PC-3 (cell line): ENCODE measurements around the gene CDH6. TPM values are rescaled to one million over a fixed set of nuclear protein-coding genes. Genes with fewer than 3 reads are reported as not detected.
A peak's percentile ranks its signal among the peaks of the same experiment; 100 is the strongest.

Experiments used
- ATAC-seq: fragments of 200-7000 bp; cut with Tn5 transposase; 2 replicates; pipeline ENCODE4 v1.9.1; 2020; ENCODE audit warnings: mild to moderate bottlenecking, moderate library complexity
- BruUV-seq: library from RNA; stranded (reverse); fragments of 400-500 nt; replicated peaks from 2 replicates; lab custom pipeline; 2021; lab: Mats Ljungman, UMichigan
- CTCF ChIA-PET: fragments of 300-600 bp; sonication (Branson Sonifier 250); formaldehyde crosslinking; loops from one replicate; lab custom pipeline; 2022; ENCODE audit warnings: antibody characterized with exemption; lab: Charles Lee
- POLR2A ChIA-PET: fragments of 300-600 bp; sonication (Branson Sonifier 250); formaldehyde crosslinking; loops from one replicate; lab custom pipeline; 2022; ENCODE audit warnings: antibody characterized with exemption; ENCODE audit not compliant: unreplicated experiment; lab: Charles Lee
- DNase-seq: peaks from one replicate; pipeline ENCODE4 v3.0.0-alpha.2; 2015
- H2AFZ ChIP-seq: fragments of 300-600 bp; sonication (generic); 2 replicates; pipeline ENCODE4 v1.6.0; 2016; ENCODE audit warnings: antibody characterized with exemption, low read length
- H3F3A ChIP-seq: fragments of 300-600 bp; sonication (generic); one replicate; pipeline ENCODE4 v1.6.0; 2017; ENCODE audit warnings: antibody characterized with exemption, low read length, control low read depth, mild to moderate bottlenecking; ENCODE audit not compliant: unreplicated experiment
- H3K27ac ChIP-seq: fragments of 300-600 bp; sonication (generic); 2 replicates; pipeline ENCODE4 v1.5.1; 2016; ENCODE audit warnings: mild to moderate bottlenecking, low read length
- H3K27me3 ChIP-seq: fragments of 300-600 bp; sonication (generic); 2 replicates; pipeline ENCODE4 v1.6.1; 2016; ENCODE audit warnings: low read length, mixed read lengths
- H3K36me3 ChIP-seq: fragments of 300-600 bp; sonication (generic); 2 replicates; pipeline ENCODE4 v1.6.1; 2016; ENCODE audit warnings: low read depth, mixed run types, low read length, mixed read lengths
- H3K4me1 ChIP-seq: fragments of 300-600 bp; sonication (generic); 2 replicates; pipeline ENCODE4 v1.5.1; 2016; ENCODE audit warnings: low read length; ENCODE audit not compliant: insufficient read depth
- H3K4me2 ChIP-seq: fragments of 300-600 bp; sonication (generic); 2 replicates; pipeline ENCODE4 v1.6.0; 2016; ENCODE audit warnings: low read length
- H3K4me3 ChIP-seq: fragments of 300-600 bp; sonication (generic); 2 replicates; pipeline ENCODE4 v1.5.1; 2016; ENCODE audit warnings: mild to moderate bottlenecking, low read length, mixed read lengths
- H3K79me2 ChIP-seq: fragments of 300-600 bp; sonication (generic); 2 replicates; pipeline ENCODE4 v1.6.1; 2017; ENCODE audit warnings: low read length, mixed read lengths
- H3K9ac ChIP-seq: fragments of 300-600 bp; sonication (generic); 2 replicates; pipeline ENCODE4 v1.6.0; 2016; ENCODE audit warnings: mild to moderate bottlenecking, low read length
- H3K9me2 ChIP-seq: fragments of 300-600 bp; sonication (generic); replicated peaks from 2 replicates; pipeline ENCODE4 v1.6.1; 2016; ENCODE audit warnings: mixed run types, low read length, mixed read lengths
- H3K9me3 ChIP-seq: fragments of 300-600 bp; sonication (generic); 2 replicates; pipeline ENCODE4 v1.6.1; 2016; ENCODE audit warnings: low read length, mixed read lengths
- H4K20me1 ChIP-seq: fragments of 300-600 bp; sonication (generic); 2 replicates; pipeline ENCODE4 v1.6.1; 2016; ENCODE audit warnings: low read length, mixed read lengths
- CTCF ChIP-seq: fragments of 300-600 bp; sonication (generic); conservative IDR thresholded peaks from 2 replicates; pipeline ENCODE4 v1.5.1; 2017; ENCODE audit warnings: antibody characterized with exemption, low read depth, mild to moderate bottlenecking, low read length
- EZH2 ChIP-seq: fragments of 300-600 bp; sonication (generic); IDR thresholded peaks from one replicate; pipeline ENCODE4 v1.6.1; 2017; ENCODE audit warnings: antibody characterized with exemption, mild to moderate bottlenecking, low read length; ENCODE audit not compliant: unreplicated experiment
- EZH2phosphoT487 ChIP-seq: fragments of 300-600 bp; sonication (generic); IDR thresholded peaks from 2 replicates; pipeline ENCODE4 v1.6.1; 2018; ENCODE audit warnings: mild to moderate bottlenecking, antibody characterized with exemption, low read length, borderline replicate concordance
- intact Hi-C: fragments of 100-400 bp; cut with micrococcal nuclease; formaldehyde crosslinking; loops from 2 replicates; pipeline ENCODE4 v1.9.0; 2023
- total RNA-seq: library from RNA; depleted of rRNA; stranded (reverse); fragments of >200 nt; gene quantifications from 2 replicates; pipeline ENCODE4 v1.2.3, GENCODE V29; 2014

Gene CDH6
- total RNA-seq, 1 experiment from 2014 or later = 1.9 TPM

GRCh38 chr5:31192442-31192841, 1.0 kb upstream of the CDH6 start:
- Histone ChIP-seq H3K27me3 (peaks cover 46% of the 10 kb centered on the region), H3F3A (no peaks in the 10 kb centered on the region), H3K27ac (no peak overlapping the region), H3K9me2 (no peaks in the 10 kb centered on the region), H4K20me1 (no peaks in the 10 kb centered on the region), H3K4me2 (no peak overlapping the region), H3K79me2 (no peaks in the 10 kb centered on the region), H3K9ac (no peak overlapping the region), H3K4me1 (peaks cover 15% of the 10 kb centered on the region), H3K36me3 (no peaks in the 10 kb centered on the region), H3K4me3 (no peak overlapping the region), H2AFZ (no peak overlapping the region), H3K9me3 (no peaks in the 10 kb centered on the region)
- DNase-seq (no peak), ATAC-seq (no peak)
- ChIA-PET CTCF (no interaction called here), POLR2A (no interaction called here)
- no peak for TF ChIP-seq CTCF
- no peak for TF ChIP-seq EZH2phosphoT487
- no peak for TF ChIP-seq EZH2
- no TSS peak for BruUV-seq
- intact Hi-C loops = loop anchor here (10.0 kb wide), 2 partner anchors 138 to 278 kb away; no protein-coding TSS in a partner anchor

GRCh38 chr5:31193116-31193515, 370 bp upstream of the CDH6 start:
- Histone ChIP-seq H3K79me2 (no peaks in the 10 kb centered on the region), H3K27ac (no peak overlapping the region), H3K9me3 (no peaks in the 10 kb centered on the region), H2AFZ (peak overlapping the region; percentile 86), H3K9me2 (no peaks in the 10 kb centered on the region), H3K9ac (no peak overlapping the region), H3K4me1 (peaks cover 15% of the 10 kb centered on the region), H3F3A (no peaks in the 10 kb centered on the region), H3K27me3 (peaks cover 49% of the 10 kb centered on the region), H3K36me3 (no peaks in the 10 kb centered on the region), H3K4me3 (peak overlapping the region; percentile 72), H4K20me1 (no peaks in the 10 kb centered on the region), H3K4me2 (peak overlapping the region; percentile 94)
- BruUV-seq = no TSS peak
- DNase-seq (no peak), ATAC-seq (no peak)
- ChIA-PET CTCF (no interaction called here), POLR2A (no interaction called here)
- TF ChIP-seq EZH2 = no peak
- TF ChIP-seq EZH2phosphoT487 = no peak
- TF ChIP-seq CTCF = no peak
- intact Hi-C loops = loop anchor here (10.0 kb wide), 2 partner anchors 138 to 278 kb away; no protein-coding TSS in a partner anchor

- peak overlapping the region; percentile 72 for H3K4me3 ChIP-seq
- peak; percentile 17 for DNase-seq
- H3K9ac ChIP-seq = no peak overlapping the region
- TF ChIP-seq CTCF (no peak), EZH2 (no peak), EZH2phosphoT487 (no peak; the same call in 1 of the 2 replicates)
- H4K20me1 ChIP-seq = no peaks in the 10 kb centered on the region
- peak overlapping the region; percentile 94 for H3K4me2 ChIP-seq
- ChIA-PET POLR2A (no interaction called here), CTCF (no interaction called here)
- ATAC-seq = peak; percentile 49
- H3K9me3 ChIP-seq = no peaks in the 10 kb centered on the region
- peaks cover 51% of the 10 kb centered on the region for H3K27me3 ChIP-seq
- no peaks in the 10 kb centered on the region for H3K9me2 ChIP-seq
- intact Hi-C loops = loop anchor here (10.0 kb wide), 2 partner anchors 140 to 280 kb away; no protein-coding TSS in a partner anchor
- no TSS peak for BruUV-seq
- no peaks in the 10 kb centered on the region for H3K79me2 ChIP-seq
- H3F3A ChIP-seq = no peaks in the 10 kb centered on the region
- no peak overlapping the region for H3K27ac ChIP-seq
- no peaks in the 10 kb centered on the region for H3K36me3 ChIP-seq
- peak overlapping the region; percentile 86 for H2AFZ ChIP-seq
- peaks cover 15% of the 10 kb centered on the region for H3K4me1 ChIP-seq
Observed at GRCh38 chr5:31194468-31194813, 955 bp downstream of the CDH6 start.
